Epidermal melanocyte (primary cell): ENCODE data around the gene EFNA5.
"Not testable (repeated sequence)": the region's sequence is repeated elsewhere in the genome, so short reads cannot be mapped to it uniquely, and the experiment has no call there.

ENCODE experiments used
- DNase-seq: peaks from one replicate; pipeline ENCODE4 v3.0.0; 2011; ENCODE audit warnings: low spot score; ENCODE audit not compliant: insufficient read length

The EFNA5 gene

GRCh38 chr5:107373549-107374263 lies 297.0 kb downstream of the EFNA5 start:
- DNase-seq, result no peak

- DNase-seq, result no peak
Observed at GRCh38 chr5:107372723-107373450, 297.9 kb downstream of the EFNA5 start.

GRCh38 chr5:107370396-107370968 lies 300.3 kb downstream of the EFNA5 start:
- no peak for DNase-seq

GRCh38 chr5:107369622-107370021 lies 301.1 kb downstream of the EFNA5 start:
- no peak for DNase-seq

GRCh38 chr5:107368615-107369014 lies 302.1 kb downstream of the EFNA5 start:
- DNase-seq, result no peak

- no peak for DNase-seq
Observed at GRCh38 chr5:107367939-107368338, 302.8 kb downstream of the EFNA5 start.

GRCh38 chr5:107367480-107367879 lies 303.3 kb downstream of the EFNA5 start:
- DNase-seq, result no peak

GRCh38 chr5:107365320-107366109 lies 305.2 kb downstream of the EFNA5 start:
- no peak for DNase-seq

- DNase-seq, result no peak
Observed at GRCh38 chr5:107364443-107365319, 306.1 kb downstream of the EFNA5 start.

- no peak for DNase-seq
Observed at GRCh38 chr5:107363768-107364167, 307.0 kb downstream of the EFNA5 start.

GRCh38 chr5:107361945-107362344 lies 308.8 kb downstream of the EFNA5 start:
- no peak for DNase-seq

- DNase-seq, result no peak
Observed at GRCh38 chr5:107359916-107360234, 310.9 kb downstream of the EFNA5 start.

GRCh38 chr5:107359033-107359915 lies 311.5 kb downstream of the EFNA5 start:
- DNase-seq, result no peak

- DNase-seq, result no peak
Observed at GRCh38 chr5:107356891-107357290, 313.8 kb downstream of the EFNA5 start.

GRCh38 chr5:107352576-107352975 lies 318.2 kb downstream of the EFNA5 start:
- no peak for DNase-seq

GRCh38 chr5:107346580-107346979 lies 324.2 kb downstream of the EFNA5 start:
- DNase-seq, result not testable (repeated sequence)

GRCh38 chr5:107342371-107342770 lies 328.4 kb downstream of the EFNA5 start:
- no peak for DNase-seq

- no peak for DNase-seq
Observed at GRCh38 chr5:107341376-107342084, 329.2 kb downstream of the EFNA5 start.

- no peak for DNase-seq
Observed at GRCh38 chr5:107340631-107341030, 330.1 kb downstream of the EFNA5 start.
